GM19397 (cell line): ENCODE results near the gene VDR.

ENCODE experiments used
- ATAC-seq: cut with Tn5 transposase; IDR thresholded peaks from one replicate; pipeline ENCODE4 v1.9.1; 2021; ENCODE audit warnings: mild to moderate bottlenecking, moderate library complexity; ENCODE audit not compliant: unreplicated experiment

The VDR gene

DNA sequence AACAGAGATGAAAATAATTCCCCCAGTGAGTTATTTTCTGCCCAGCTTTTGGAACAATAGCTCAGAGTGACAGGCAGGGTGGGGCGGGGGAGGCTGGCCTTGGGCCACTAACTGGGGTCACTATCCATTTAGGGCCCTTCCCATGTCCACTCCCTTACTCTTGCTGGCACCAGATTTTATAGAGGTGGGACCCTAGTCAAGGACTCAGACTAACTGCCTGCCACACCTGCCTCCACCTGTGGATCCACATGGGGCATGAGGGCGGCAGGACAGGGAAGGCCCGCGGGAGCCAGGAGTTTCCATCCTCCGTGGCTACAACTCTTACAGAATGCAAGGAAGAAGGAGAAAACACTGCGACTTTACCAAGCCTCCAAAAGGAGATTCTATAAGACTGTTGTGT lies 10.1 kb downstream of the VDR start:
- ATAC-seq, result no peak

DNA sequence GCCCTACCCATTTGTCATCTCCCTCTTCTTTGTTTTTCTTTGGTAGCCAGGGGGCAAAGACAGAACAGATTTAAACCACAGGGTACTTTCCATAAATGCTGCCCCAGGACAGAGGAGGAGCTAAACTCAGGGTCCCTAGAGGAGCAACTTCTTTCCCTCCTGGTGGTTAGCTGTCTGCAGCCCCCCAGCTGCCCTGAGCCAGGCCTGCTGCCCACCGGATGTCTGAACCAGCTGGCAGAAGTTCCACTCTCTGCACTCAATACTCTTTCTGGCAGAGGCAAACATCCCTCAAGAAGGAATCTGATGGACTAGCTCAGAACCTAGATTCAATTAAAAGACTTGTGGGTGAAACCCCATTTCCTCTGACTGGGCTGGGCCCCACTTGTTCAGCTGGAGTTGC lies 10.7 kb downstream of the VDR start:
- no peak for ATAC-seq

DNA sequence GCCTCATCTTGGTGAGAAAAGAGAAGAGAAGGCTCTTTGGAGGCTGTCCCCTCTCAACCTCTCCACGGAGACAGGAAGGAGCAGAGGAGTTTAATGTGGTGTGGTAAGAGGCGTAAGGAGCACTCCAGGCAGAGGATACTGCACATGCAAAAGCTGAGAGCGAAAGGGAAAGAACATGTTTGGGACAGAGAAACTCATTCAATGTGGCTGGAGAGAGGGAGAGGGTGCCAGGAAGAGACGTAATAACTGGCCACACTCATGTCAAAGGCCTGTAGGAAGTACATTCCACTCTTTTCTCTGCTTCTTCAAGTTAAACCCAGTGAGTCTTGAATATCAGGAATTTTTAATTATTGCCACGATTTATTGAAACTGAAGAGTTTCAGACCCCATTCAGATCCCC lies 12.0 kb downstream of the VDR start:
- no peak for ATAC-seq

DNA sequence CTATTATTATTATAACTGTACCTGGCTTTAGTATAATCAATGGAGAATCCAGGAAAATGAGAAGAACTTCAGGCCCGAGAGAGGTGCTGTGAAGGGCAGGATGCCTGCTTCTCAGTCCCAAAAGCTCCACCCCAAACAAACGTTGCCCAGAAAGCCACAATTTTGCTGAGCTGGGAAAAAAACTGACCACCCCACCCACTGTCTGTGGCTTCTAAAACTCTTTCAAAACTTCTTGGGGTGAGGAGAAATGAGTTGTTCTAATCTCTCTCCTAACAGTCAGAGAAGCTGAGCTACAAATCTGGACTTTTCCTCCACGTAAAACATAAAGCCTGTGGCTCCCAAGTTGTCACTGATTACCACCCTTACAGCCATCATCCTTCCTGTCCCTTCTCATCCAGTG lies 13.4 kb downstream of the VDR start:
- ATAC-seq, result no peak

DNA sequence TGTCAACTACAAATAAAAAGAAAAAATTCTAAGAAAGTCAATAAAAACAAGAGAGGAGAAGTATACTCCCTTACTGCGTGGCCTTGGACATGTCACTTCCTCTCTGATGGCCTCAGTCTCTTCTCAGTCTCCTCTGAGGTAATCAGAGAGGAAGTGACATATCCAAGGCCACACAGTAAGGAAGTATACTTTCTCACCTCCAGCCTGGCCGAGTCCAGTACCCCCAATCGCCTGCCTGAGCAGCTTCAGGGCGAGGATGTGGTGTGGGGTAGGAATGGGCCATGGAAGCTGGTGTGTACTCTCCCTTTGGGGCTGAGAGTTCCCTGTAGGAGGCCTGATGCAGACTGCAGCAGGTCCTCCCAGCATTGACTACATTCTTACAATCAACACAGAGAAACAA lies 15.8 kb downstream of the VDR start:
- no peak for ATAC-seq

DNA sequence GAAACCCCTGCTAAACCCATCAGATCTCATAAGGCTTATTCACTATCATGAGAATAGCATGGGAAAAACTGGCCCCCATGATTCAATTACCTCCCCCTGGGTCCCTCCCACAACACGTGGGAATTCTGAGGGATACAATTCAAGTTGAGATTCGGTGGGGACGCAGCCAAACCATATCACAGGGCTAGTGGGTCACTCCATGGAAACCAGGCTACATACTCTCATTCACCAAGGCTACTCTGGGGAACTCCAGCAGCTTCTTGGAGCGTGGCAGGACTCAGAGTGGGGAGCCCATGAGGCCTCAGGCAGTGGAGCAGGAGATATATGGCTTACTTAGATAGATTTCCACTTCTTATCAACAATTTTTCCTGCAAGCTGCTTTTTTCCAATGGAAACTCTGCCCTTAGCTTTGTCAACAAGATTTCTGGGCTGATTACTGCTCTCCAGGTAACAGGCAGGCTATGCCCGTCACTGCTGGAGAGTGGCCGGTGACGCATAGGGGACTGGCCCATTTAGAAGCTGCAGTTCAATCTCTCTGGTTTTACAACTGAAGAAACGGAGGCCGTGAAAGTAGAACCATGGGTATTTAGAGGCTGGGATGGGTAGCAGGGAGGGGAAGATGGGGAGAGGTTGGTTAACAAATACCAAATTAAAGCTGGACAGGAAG lies 16.5 kb downstream of the VDR start:
- no peak for ATAC-seq

DNA sequence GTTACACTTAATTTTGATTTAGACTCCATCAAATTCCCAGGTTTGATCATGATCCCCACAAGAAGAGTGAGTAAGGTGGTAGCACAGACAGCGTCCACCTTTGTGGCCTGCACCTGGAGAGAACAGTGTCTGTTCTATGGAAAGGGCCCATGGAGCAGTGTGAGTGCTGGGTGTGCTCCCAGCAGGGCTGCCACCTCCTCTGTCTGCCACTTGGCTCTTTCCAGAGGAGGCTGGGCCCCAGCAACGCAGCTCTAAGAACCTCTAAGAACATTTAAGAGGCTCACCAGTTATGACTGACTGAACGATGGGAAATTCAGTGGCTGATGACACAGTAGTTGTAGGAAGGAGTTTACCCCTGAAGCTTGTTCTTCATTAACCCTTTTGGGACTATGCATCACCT lies 17.3 kb downstream of the VDR start:
- no peak for ATAC-seq

DNA sequence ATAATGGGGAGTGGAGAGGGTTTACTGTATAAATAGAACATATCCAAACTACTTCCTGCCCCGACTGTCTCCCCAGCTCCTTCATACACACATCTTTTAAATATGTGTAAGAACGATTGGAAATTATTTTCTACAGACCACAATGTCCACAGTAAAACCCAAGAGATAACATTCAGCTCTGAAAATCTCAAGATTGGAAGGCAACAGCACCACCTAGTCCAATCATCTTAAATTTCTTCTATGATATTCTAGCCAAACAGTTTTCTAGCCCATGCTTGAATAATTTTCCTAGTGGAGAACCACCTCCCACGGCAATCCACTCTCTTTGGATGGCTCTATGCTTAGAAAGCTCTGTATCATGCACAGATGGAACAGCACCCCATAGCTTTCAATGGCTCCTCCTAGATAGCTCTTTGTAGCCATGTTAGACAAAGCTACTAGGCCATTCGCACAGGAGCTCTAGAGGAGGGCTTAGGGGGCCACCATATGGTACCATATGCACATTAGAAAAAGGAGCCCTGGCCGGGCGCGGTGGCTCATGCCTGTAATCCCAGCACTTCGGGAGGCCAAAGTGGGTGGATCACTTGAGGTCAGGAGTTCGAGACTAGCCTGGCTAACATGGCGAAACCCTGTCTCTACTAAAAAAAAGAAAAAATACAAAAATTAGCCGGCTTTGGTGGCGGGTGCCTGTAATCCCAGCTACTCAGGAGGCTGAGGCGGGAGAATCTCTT lies 18.1 kb downstream of the VDR start:
- ATAC-seq, result no peak

DNA sequence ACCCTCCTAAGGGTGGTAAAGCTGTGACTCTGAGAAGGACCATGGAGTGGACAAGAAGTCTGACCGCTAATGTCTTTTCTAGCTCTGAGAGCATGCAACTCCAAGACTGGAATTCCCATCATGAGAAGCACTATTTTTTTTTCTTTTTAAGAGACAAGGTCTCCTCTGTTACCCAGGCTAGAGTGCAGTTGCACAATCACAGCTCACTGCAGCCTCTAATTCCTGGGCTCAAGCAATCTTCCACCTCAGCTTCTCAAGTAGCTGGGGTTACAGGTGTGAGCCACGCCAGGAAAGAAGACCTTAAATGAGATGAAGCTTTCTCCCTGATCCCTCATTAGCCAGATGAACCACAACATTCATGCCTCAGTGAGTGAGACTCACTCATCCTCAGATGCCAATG lies 19.2 kb downstream of the VDR start:
- ATAC-seq, result no peak

DNA sequence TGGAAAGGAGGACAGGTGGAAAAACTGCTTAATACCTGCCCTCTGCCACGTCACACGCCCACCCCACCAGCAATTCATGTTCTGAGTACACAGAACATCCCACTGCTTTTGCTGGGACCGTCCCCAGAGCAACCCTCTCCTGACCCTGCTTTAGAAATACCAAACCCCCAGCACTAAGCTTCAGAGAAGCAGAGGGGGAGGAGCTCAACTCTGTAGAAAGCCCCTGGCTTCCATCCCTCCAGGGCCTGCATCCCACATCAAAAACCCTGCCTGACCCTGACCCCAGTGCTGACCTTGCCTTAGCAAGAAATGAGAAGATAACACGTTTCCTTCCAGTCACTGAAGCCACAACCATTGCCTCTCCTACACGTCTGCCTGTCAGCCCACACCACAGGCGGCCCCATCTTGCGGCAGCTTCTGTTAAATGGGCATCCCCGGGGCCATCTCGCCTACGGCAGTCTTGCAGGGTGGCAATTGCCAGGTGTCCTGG lies 19.7 kb downstream of the VDR start:
- no peak for ATAC-seq

DNA sequence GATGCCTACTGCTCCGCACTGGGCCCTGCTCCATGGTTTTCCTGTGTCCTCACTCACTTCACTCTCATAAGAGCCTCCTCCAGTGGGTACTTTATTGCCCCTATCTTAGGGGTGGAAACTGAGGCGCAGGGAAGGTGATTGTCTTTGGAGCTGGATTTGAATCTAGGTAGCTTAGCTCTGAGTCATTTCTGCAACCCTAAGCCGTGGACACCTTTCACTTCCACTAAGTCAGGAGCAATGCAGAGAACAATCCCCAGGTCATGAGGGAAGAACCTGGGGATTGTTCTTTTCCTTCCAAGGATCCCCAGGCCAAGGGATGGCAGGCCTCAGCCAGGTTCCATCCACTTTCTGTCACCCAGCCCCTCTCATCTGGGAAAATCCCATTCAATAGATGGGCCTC lies 20.3 kb downstream of the VDR start:
- no peak for ATAC-seq

DNA sequence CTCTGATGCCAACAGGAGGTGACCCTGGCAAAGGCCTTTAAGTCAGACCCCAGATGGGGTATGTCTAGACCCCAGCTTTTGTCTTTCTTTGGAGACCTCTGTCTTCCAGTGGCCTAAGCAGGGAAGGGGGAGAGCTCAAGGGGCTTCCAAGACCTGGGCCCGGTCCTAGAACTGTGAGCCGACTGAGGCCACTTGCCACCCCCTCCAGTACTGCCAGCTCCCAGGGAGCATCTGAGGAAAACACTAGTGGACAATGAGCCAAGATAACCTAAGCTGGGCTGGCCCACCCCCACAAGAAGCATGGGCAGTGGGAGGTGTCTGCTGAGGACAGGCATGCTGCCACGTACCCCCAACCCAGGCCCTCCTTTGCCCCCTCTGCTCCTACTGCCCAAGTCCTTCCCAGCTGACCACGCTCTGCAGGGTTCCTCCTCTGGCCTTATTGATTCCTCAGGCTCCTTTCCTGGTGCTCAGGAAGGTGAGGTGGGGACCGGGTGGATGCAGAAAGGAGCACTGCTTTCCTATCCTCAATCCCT lies 21.1 kb downstream of the VDR start:
- no peak for ATAC-seq

DNA sequence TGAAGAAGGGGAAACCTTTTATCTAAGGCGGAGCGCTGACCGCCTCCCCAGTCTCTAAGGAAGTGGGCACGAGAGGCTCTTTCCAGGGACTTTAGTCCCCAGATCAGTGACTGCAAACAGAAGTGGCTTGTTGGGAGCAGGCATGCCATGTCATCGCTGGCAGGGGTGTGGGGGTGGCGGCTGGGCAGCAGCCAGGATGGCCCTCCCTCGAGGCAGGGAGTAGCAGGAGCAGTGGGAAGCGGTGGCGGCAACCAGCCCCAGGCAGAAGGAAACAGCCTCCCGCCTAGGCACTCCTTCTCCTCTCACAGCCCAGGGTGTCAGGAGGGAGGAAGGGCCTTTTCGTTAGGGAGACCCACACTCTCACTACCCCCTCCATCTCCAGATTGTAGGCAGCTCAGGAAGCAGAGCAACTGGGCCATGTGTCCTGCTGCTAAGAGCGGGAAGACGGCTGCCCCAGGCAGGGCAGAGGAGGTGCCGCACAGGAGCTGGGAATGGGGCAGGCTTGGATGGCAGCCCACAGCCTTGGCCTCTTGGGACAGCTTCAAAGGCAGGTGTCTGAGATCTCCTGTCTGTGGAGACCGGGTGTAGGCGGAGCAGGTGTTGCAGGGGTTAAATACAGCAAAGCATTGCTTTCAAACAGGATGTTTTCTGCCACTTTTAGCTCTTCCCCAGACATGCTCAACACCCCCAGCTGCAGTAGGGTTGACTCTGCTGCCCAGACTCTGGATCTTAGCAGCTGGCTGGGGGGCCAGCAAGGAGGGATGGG lies 21.8 kb downstream of the VDR start:
- ATAC-seq, result peak; percentile 79

DNA sequence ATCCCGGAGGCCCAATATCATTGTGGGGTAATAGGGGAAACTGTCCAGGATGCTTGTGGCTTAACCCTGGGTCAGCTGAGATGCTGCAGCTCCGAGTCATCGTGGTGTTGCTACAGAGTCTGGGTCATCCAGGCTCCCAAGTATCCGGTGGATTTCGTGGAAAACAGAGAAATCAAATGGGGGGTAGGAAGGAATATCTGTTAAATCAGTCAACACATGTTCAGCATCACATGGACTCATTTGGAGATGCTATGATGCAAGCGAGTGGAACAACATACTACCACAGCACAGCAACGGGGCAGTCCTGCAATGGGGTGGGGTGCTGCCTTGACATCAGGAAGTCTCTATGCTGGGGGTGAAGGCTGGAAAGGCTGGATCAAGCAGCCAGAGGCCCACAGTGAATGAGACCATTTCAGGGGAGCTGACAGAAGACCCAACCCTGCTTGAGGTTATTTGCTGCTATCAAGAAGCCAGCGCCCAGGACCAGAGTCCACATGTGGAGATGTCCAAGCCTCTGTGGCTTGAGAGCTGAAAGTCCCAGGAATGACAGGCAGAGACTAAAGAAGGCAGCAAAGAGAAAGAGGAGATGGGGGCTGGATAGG lies 22.9 kb downstream of the VDR start:
- ATAC-seq, result no peak

DNA sequence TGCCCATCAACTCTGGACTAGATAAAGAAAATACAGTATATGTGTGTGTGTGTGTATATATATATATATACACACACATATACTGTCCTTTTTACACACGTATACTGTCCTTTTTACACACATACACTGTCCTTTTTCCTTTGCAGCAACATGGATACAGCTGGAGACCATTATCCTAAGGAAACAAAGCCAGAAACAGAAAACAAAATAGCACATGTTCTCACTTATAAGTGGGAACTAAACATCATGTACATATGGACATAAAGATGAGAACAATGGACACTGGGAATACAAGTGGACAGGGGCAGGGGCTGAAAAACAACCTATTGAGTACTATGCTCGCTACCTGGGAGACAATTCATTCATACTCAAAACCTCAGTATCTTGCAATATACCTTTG lies 23.7 kb downstream of the VDR start:
- ATAC-seq, result no peak

DNA sequence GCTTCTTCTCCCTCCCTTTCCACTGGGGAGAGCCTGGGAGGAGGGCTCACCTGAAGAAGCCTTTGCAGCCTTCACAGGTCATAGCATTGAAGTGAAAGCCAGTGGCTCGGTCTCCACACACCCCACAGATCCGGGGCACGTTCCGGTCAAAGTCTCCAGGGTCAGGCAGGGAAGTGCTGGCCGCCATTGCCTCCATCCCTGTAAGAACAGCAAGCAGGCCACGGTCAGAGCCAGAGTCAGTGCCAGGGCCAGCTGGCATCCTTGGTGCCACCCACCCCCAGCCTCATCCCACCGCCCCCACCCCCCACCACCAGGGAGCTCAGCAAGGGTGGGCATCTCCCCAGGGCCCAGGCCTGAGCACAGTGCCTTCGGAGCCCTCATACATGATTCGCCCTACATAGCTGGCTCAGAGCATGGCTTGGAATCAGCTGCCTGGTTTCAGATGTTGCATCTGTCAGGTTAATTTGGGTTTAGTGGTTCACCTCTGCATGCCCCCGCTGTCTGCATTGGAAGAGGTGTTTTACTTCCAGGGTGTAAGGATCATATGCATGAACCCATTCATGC lies 25.8 kb downstream of the VDR start:
- ATAC-seq, result no peak

DNA sequence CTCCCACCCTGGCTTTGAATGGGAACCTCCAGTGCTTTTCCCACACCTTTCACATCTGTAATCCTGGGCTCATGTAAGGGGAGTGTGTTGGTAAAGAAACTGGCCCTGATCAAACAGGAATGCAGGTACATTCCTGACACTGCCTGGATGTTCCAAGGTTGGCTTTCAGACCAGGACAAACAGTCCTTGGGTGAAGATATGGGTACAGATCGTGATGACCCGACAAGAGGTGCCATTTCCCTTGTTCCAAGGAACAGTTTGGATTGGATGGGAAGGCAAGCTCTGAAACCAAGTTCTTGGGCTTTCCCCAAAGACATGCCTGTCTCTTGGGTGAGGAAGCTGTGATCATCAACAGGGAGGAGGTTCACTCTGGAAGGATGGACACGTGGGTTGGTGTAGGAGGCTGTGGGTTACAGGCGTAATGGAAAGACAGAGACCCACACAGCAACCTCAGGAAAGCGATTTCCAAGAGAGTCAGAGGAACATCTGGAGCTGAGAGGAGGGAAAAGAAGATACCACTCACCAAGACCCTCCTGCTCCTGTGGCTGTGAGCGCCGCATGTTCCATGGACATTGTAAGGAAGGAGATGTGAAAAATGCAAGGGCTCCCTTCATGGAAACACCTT lies 26.4 kb downstream of the VDR start:
- no peak for ATAC-seq

DNA sequence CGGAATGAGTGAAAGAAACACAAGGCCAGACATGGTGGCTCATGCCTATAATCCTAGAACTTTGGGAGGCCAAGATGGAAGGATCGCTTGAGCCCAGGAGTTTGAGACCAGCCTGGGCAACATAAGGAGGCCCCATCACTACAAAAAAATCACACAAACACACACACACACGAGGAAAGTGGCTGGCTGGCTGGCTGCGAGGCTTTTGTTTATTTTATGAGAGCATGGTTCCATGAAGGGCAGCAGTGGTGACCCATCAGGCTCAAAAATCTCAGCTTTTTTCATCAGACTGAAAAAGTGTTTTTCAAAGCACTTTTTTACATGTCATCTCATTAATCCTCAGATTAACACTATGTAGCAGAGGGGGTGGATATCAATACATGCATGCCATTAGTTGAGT lies 27.7 kb downstream of the VDR start:
- no peak for ATAC-seq

DNA sequence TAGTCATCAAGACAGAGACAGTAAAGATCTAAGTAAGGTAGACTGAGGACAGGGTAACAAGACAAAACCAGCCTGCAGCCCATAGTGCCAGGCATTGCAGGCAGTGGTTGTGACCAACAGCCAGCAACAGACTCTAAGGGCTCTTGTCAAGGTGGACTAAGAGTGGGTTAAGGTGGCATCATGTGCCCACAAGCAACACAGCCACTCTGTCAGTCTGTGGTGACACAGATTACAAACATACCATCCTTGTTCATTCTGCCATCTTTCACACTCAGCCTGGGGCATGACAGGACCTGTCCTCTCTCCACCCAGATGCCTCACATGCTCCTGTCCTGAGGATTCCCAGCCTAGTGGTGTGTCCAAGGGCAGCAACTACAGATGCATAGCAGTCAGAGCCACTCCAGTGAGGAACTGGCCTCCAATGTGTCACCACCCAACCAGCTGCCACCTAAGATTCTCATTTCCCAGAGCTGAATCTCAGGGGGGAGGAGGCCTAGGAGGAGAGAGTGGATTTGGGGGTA lies 28.3 kb downstream of the VDR start:
- ATAC-seq, result no peak

DNA sequence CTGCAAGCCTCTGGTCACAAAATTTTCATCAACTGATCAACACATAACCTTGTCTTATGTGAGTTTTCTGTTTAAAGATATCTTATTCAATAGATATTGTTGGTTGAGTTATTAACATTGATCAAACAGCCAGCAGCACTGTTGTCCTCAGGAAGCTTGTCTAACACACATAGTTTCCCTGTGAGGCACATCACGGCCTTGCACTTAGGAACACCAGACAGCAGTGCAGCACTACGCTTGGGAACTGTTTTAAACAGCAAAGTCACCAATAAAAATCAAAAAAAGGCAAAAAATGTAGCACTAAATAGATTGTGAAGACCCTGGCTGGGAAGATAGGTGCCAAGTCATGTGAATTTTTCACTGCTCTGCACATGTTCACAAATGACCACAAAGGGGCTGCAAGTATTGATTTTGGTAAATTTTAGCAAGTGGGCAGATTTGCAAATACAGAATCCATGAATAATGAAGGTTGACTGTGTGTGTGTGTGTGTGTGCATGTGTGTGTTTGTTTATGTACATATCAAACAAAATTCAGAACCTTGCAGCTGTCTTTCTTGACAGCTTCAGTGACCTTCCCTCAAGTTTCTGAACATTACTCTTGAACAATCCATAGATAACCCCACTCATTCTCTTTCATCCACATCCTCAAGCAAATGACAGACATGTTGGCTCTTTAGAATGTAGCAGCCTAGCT lies 28.9 kb downstream of the VDR start:
- no peak for ATAC-seq
